ENCODE data around the gene CRISP3. TPM values are rescaled to one million over a fixed set of nuclear protein-coding genes. Genes with fewer than 3 reads are reported as not detected.
A peak's percentile ranks its signal among the peaks of the same experiment; 100 is the strongest.

The CRISP3 gene
- total and polyA plus RNA-seq, 2 of the 4 experiments (the other 2 are of a cell fraction), result not detected

DNA sequence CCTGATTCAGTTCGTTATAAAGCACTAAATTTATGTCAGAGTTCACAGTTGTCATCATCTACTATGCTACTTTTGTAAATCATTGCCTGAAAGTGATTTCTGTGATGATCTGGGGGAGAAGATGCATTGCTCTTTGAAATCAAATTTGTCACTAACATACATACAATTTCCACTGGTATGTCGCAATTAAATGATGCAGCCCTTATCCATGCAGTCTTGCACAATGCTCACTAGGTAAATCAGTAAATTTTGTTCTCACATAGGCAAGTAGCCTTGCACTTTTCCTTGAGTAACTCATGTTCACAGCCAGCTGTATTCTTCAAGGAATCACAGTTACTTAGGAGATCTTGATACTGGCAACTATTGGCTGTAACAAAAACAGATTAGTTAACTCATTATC, 51.7 kb downstream of the CRISP3 start:
- no peaks in the 10 kb centered on the region for H3K79me1 ChIP-seq (ENCODE audit: low read depth in 1 of 2, low read length in 2 of 2)
- no peaks in the 10 kb centered on the region for H3K4me1 ChIP-seq (ENCODE audit: control insufficient read depth, insufficient read depth, low read length)
- no peak overlapping the region for H4K91ac ChIP-seq (ENCODE audit: insufficient read depth, low read depth, low read length)
- DNase-seq (no peak), ATAC-seq (ENCODE audit: low read depth) (no peak)
- intact Hi-C loops (cut with micrococcal nuclease) (no loop called here), in situ Hi-C loops (cut with MboI; ENCODE audit: low sequenced_read_pairs) (no loop called here), dilution Hi-C loops (cut with HindIII; ENCODE audit: low sequenced_read_pairs, unreplicated experiment) (no loop called here)
- no peak overlapping the region for H3K9ac ChIP-seq (ENCODE audit: low read depth, low read length)
- POLR2A ChIA-PET (ENCODE audit: unreplicated experiment), result no interaction called here
- no peak overlapping the region for H3K56ac ChIP-seq (ENCODE audit: extremely low read depth, insufficient read depth, low read length)
- H3K14ac ChIP-seq (replicated peaks; ENCODE audit: low read depth, low read length), result no peak overlapping the region
- H3K23ac ChIP-seq (ENCODE audit: low read depth, low read length), result no peak overlapping the region
- H3K27ac ChIP-seq (ENCODE audit: insufficient read depth, low read length), result no peak overlapping the region
- no peak overlapping the region for H3K4ac ChIP-seq (ENCODE audit: low read depth, low read length)
- no peak overlapping the region for H2BK120ac ChIP-seq (ENCODE audit: low read depth, low read length)
- no TSS peak for BruUV-seq (replicated peaks)
- peaks cover 4% of the 10 kb centered on the region; the same call in 1 of the 2 replicates for H3K9me3 ChIP-seq (ENCODE audit: control insufficient read depth, insufficient read depth, low read length)
- H2BK15ac ChIP-seq (ENCODE audit: low read depth, low read length), result no peak overlapping the region
- H4K20me1 ChIP-seq (ENCODE audit: insufficient read depth, low read length), result no peaks in the 10 kb centered on the region
- H2AK5ac ChIP-seq (ENCODE audit: low read depth, low read length), result no peak overlapping the region
- H2AK9ac ChIP-seq (replicated peaks; ENCODE audit: low read depth, low read length, poor library complexity), result no peak overlapping the region
- no peak overlapping the region for H4K5ac ChIP-seq (ENCODE audit: low read depth, low read length)
- H3K4me3 ChIP-seq (ENCODE audit: insufficient read depth, low read depth, low read length), result no peak overlapping the region
- WGBS, 2 experiments (ENCODE audit: extremely low coverage in 2 of 2, insufficient read length in 1 of 2), result no CpG with 5 or more reads among the region's 2 CpGs
- no peak overlapping the region for H3K18ac ChIP-seq (ENCODE audit: low read depth, low read length)
- no peak overlapping the region for H2AFZ ChIP-seq (replicated peaks; ENCODE audit: low read length, poor library complexity)
- CTCF ChIA-PET, result no interaction called here
- H3K4me2 ChIP-seq (ENCODE audit: low read depth, low read length), result no peak overlapping the region
- H2BK20ac ChIP-seq (ENCODE audit: low read depth, low read length), result no peak overlapping the region
- H2BK5ac ChIP-seq (ENCODE audit: low read depth, low read length, poor library complexity, severe bottlenecking), result no peak overlapping the region
- no peaks in the 10 kb centered on the region for H3K27me3 ChIP-seq (ENCODE audit: control insufficient read depth, insufficient read depth, low read length)
- H3K9me1 ChIP-seq (ENCODE audit: insufficient read depth, low read length), result no peaks in the 10 kb centered on the region
- no peak overlapping the region for H4K8ac ChIP-seq (ENCODE audit: low read depth in 2 of 2, low read length in 2 of 2)
- no peaks in the 10 kb centered on the region for H3K36me3 ChIP-seq (ENCODE audit: control insufficient read depth, insufficient read depth, low read length)
- TF ChIP-seq FOS (IDR thresholded peaks at IDR 0.05; ENCODE audit: low read depth, low read length) (no peak), CEBPB (IDR thresholded peaks at IDR 0.05; ENCODE audit: low read depth, low read length) (peak; percentile 67; the same call in 1 of the 2 replicates)
- TF ChIP-seq, protein P1, sequence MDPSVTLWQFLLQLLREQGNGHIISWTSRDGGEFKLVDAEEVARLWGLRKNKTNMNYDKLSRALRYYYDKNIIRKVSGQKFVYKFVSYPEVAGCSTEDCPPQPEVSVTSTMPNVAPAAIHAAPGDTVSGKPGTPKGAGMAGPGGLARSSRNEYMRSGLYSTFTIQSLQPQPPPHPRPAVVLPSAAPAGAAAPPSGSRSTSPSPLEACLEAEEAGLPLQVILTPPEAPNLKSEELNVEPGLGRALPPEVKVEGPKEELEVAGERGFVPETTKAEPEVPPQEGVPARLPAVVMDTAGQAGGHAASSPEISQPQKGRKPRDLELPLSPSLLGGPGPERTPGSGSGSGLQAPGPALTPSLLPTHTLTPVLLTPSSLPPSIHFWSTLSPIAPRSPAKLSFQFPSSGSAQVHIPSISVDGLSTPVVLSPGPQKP (IDR thresholded peaks at IDR 0.05; ENCODE audit: borderline replicate concordance, low read depth, low read length), result no peak

Other genes with a start within 250 kb of the CRISP3 start
- gene GLYATL3, start 244.5 kb downstream of the CRISP3 start, total RNA-seq (2012; rRNA removed), result not detected in 2 replicates
- gene GLYATL3, start 244.5 kb downstream of the CRISP3 start, polyA plus RNA-seq (2012; rRNA removed), result not detected in 2 replicates
- gene C6orf141, start 193.7 kb downstream of the CRISP3 start, total RNA-seq (2012; rRNA removed), result not detected in 2 replicates
- gene C6orf141, start 193.7 kb downstream of the CRISP3 start, polyA plus RNA-seq (2012; rRNA removed), result not detected in 2 replicates
- gene RHAG, start 107.5 kb downstream of the CRISP3 start, total RNA-seq (2012; rRNA removed), result not detected in 2 replicates
- gene RHAG, start 107.5 kb downstream of the CRISP3 start, polyA plus RNA-seq (2012; rRNA removed), result not detected in 2 replicates
- gene CRISP2, start 30.8 kb downstream of the CRISP3 start, total RNA-seq (2012; rRNA removed), result not detected in 2 replicates
- gene CRISP2, start 30.8 kb downstream of the CRISP3 start, polyA plus RNA-seq (2012; rRNA removed), result not detected in 2 replicates
- not detected in 2 replicates for gene PGK2, start 42.9 kb upstream of the CRISP3 start, total RNA-seq (2012; rRNA removed)
- not detected in 2 replicates for gene PGK2, start 42.9 kb upstream of the CRISP3 start, polyA plus RNA-seq (2012; rRNA removed)
- not detected in 2 replicates for gene CRISP1, start 122.1 kb upstream of the CRISP3 start, total RNA-seq (2012; rRNA removed)
- not detected in 2 replicates for gene CRISP1, start 122.1 kb upstream of the CRISP3 start, polyA plus RNA-seq (2012; rRNA removed)
- gene DEFB114, start 219.8 kb upstream of the CRISP3 start, total RNA-seq (2012; rRNA removed), result not detected in 2 replicates
- gene DEFB114, start 219.8 kb upstream of the CRISP3 start, polyA plus RNA-seq (2012; rRNA removed), result not detected in 2 replicates
- gene DEFB113, start 225.2 kb upstream of the CRISP3 start, total RNA-seq (2012; rRNA removed), result not detected in 2 replicates
- gene DEFB113, start 225.2 kb upstream of the CRISP3 start, polyA plus RNA-seq (2012; rRNA removed), result not detected in 2 replicates

Data from IMR-90 (cell line).